ENCODE measurements around the gene ARF6. TPM values are rescaled to one million over a fixed set of nuclear protein-coding genes. Genes with fewer than 3 reads are reported as not detected.

ARF6 gene
- total and polyA plus RNA-seq, 7 experiments from 2014 or later = 61.9 to 173 (median 90.6) TPM

GRCh38 chr14:49926803-49927202, 33.9 kb downstream of the ARF6 start:
- H3K4me1 Mint-ChIP-seq = peaks cover 0 to 16% (median 8%) of the 10 kb centered on the region in 7 donors
- POLR2A ChIA-PET = interaction anchor here (0.7 to 1.6 kb wide), 3 partner anchors 10 to 131 kb away, joined by 3 to 10 read pairs (median 3); no protein-coding TSS in a partner anchor
- peaks cover 0 to 7% (median 0%) of the 10 kb centered on the region in 5 donors for H3K36me3 Mint-ChIP-seq
- intact Hi-C loops (cut with micrococcal nuclease) = loop anchor here in 1 of 2 donors (2.0 kb wide), 1 partner anchor 14 kb away; no protein-coding TSS in a partner anchor
- H3K27me3 Mint-ChIP-seq = no peaks in the 10 kb centered on the region
- ATAC-seq = no peak
- Histone ChIP-seq H3K27me3 (ENCODE audit: control insufficient read depth in 2 of 2, insufficient read depth in 2 of 2, low read length in 2 of 2) (no peaks in the 10 kb centered on the region), H3K36me3 (ENCODE audit: control insufficient read depth in 2 of 3, insufficient read depth in 3 of 3, low read length in 3 of 3) (no peaks in the 10 kb centered on the region), H3K9me3 (ENCODE audit: control insufficient read depth in 2 of 3, low read length in 3 of 3) (no peaks in the 10 kb centered on the region), H3K4me1 (ENCODE audit: control insufficient read depth in 2 of 2, insufficient read depth in 2 of 2, low read length in 2 of 2) (no peaks in the 10 kb centered on the region), H3K4me3 (ENCODE audit: low read length) (no peak overlapping the region), H3K27ac (ENCODE audit: low read depth, low read length) (no peak overlapping the region)
- H3K9me3 Mint-ChIP-seq = no peaks in the 10 kb centered on the region
- no peak overlapping the region for H3K4me3 Mint-ChIP-seq
- CTCF ChIA-PET = no interaction called here
- no peak for DNase-seq
- no peak overlapping the region for H3K27ac Mint-ChIP-seq

- Mint-ChIP-seq H3K9me3 (no peaks in the 10 kb centered on the region), H3K27ac (no peak overlapping the region), H3K36me3 (peaks cover 0 to 8% (median 0%) of the 10 kb centered on the region in 5 donors), H3K4me3 (no peak overlapping the region), H3K27me3 (no peaks in the 10 kb centered on the region), H3K4me1 (peaks cover 0 to 16% (median 8%) of the 10 kb centered on the region in 7 donors)
- Histone ChIP-seq H3K9me3 (ENCODE audit: control insufficient read depth in 2 of 3, low read length in 3 of 3) (no peaks in the 10 kb centered on the region), H3K4me3 (ENCODE audit: low read length) (no peak overlapping the region), H3K4me1 (ENCODE audit: control insufficient read depth in 2 of 2, insufficient read depth in 2 of 2, low read length in 2 of 2) (no peaks in the 10 kb centered on the region), H3K36me3 (ENCODE audit: control insufficient read depth in 2 of 3, insufficient read depth in 3 of 3, low read length in 3 of 3) (no peaks in the 10 kb centered on the region), H3K27me3 (ENCODE audit: control insufficient read depth in 2 of 2, insufficient read depth in 2 of 2, low read length in 2 of 2) (no peaks in the 10 kb centered on the region), H3K27ac (ENCODE audit: low read depth, low read length) (no peak overlapping the region)
- intact Hi-C loops (cut with micrococcal nuclease) = no loop called here
- no peak for ATAC-seq
- ChIA-PET CTCF (interaction anchor here (1.0 kb wide), 1 partner anchor 34 kb away, joined by 3 read pairs; no protein-coding TSS in a partner anchor), POLR2A (interaction anchor here (0.5 to 1.8 kb wide), 5 partner anchors 12 to 43 kb away, joined by 3 to 10 read pairs (median 4); partner anchors contain the start of gene ARF6)
- no peak for DNase-seq
These were observed 35.1 kb downstream of the ARF6 start for GRCh38 chr14:49928015-49928414.

GRCh38 chr14:49930720-49931119, 37.8 kb downstream of the ARF6 start:
- intact Hi-C loops (cut with micrococcal nuclease) = no loop called here
- Mint-ChIP-seq H3K4me3 (no peak overlapping the region), H3K36me3 (peaks cover 0 to 4% (median 0%) of the 10 kb centered on the region in 5 donors), H3K27ac (peak overlapping the region in 4 of 9 donors; percentile 10 to 44 (median 32)), H3K4me1 (peaks cover 0 to 11% (median 4%) of the 10 kb centered on the region in 7 donors), H3K27me3 (no peaks in the 10 kb centered on the region), H3K9me3 (no peaks in the 10 kb centered on the region)
- no peaks in the 10 kb centered on the region for H3K36me3 ChIP-seq (ENCODE audit: control insufficient read depth in 2 of 3, insufficient read depth in 3 of 3, low read length in 3 of 3)
- ChIA-PET POLR2A (interaction anchor here (1.1 kb wide), 1 partner anchor 9 kb away, joined by 3 read pairs; no protein-coding TSS in a partner anchor), CTCF (no interaction called here)
- DNase-seq = no peak
- H3K4me3 ChIP-seq (ENCODE audit: low read length) = no peak overlapping the region
- H3K9me3 ChIP-seq (ENCODE audit: control insufficient read depth in 2 of 3, low read length in 3 of 3) = no peaks in the 10 kb centered on the region
- H3K4me1 ChIP-seq (ENCODE audit: control insufficient read depth in 2 of 2, insufficient read depth in 2 of 2, low read length in 2 of 2) = no peaks in the 10 kb centered on the region
- no peaks in the 10 kb centered on the region for H3K27me3 ChIP-seq (ENCODE audit: control insufficient read depth in 2 of 2, insufficient read depth in 2 of 2, low read length in 2 of 2)
- ATAC-seq = no peak
- H3K27ac ChIP-seq (ENCODE audit: low read depth, low read length) = no peak overlapping the region

GRCh38 chr14:49931523-49931922, 38.6 kb downstream of the ARF6 start:
- ATAC-seq (no peak), DNase-seq (no peak)
- intact Hi-C loops (cut with micrococcal nuclease) = no loop called here
- Mint-ChIP-seq H3K9me3 (peaks cover 0 to 3% (median 0%) of the 10 kb centered on the region in 11 donors), H3K36me3 (peaks cover 0 to 7% (median 2%) of the 10 kb centered on the region in 5 donors), H3K27me3 (no peaks in the 10 kb centered on the region), H3K4me1 (peaks cover 0 to 17% (median 4%) of the 10 kb centered on the region in 7 donors), H3K27ac (no peak overlapping the region), H3K4me3 (no peak overlapping the region)
- CTCF ChIA-PET = no interaction called here
- no peaks in the 10 kb centered on the region for H3K27me3 ChIP-seq (ENCODE audit: control insufficient read depth in 2 of 2, insufficient read depth in 2 of 2, low read length in 2 of 2)
- H3K36me3 ChIP-seq (ENCODE audit: control insufficient read depth in 2 of 3, insufficient read depth in 3 of 3, low read length in 3 of 3) = no peaks in the 10 kb centered on the region
- H3K4me1 ChIP-seq (ENCODE audit: control insufficient read depth in 2 of 2, insufficient read depth in 2 of 2, low read length in 2 of 2) = no peaks in the 10 kb centered on the region
- no peak overlapping the region for H3K27ac ChIP-seq (ENCODE audit: low read depth, low read length)
- POLR2A ChIA-PET = interaction anchor here (0.7 kb wide), 2 partner anchors 85 to 165 kb away, joined by 3 to 4 read pairs; no protein-coding TSS in a partner anchor
- H3K4me3 ChIP-seq (ENCODE audit: low read length) = no peak overlapping the region
- no peaks in the 10 kb centered on the region for H3K9me3 ChIP-seq (ENCODE audit: control insufficient read depth in 2 of 3, low read length in 3 of 3)

GRCh38 chr14:49933128-49933527, 40.2 kb downstream of the ARF6 start:
- Mint-ChIP-seq H3K4me1 (peaks cover 0 to 20% (median 4%) of the 10 kb centered on the region in 7 donors), H3K9me3 (peaks cover 0 to 8% (median 0%) of the 10 kb centered on the region in 11 donors), H3K27me3 (no peaks in the 10 kb centered on the region), H3K27ac (no peak overlapping the region), H3K4me3 (no peak overlapping the region), H3K36me3 (peaks cover 0 to 15% (median 7%) of the 10 kb centered on the region in 5 donors)
- POLR2A ChIA-PET = interaction anchor here (0.5 to 1.1 kb wide), 3 partner anchors 13 to 97 kb away, joined by 3 to 5 read pairs (median 3); no protein-coding TSS in a partner anchor
- CTCF ChIA-PET = no interaction called here
- ATAC-seq (no peak), DNase-seq (no peak)
- Histone ChIP-seq H3K27ac (ENCODE audit: low read depth, low read length) (no peak overlapping the region), H3K4me1 (ENCODE audit: control insufficient read depth in 2 of 2, insufficient read depth in 2 of 2, low read length in 2 of 2) (no peaks in the 10 kb centered on the region), H3K36me3 (ENCODE audit: control insufficient read depth in 2 of 3, insufficient read depth in 3 of 3, low read length in 3 of 3) (no peaks in the 10 kb centered on the region), H3K4me3 (ENCODE audit: low read length) (no peak overlapping the region), H3K9me3 (ENCODE audit: control insufficient read depth in 2 of 3, low read length in 3 of 3) (no peaks in the 10 kb centered on the region), H3K27me3 (ENCODE audit: control insufficient read depth in 2 of 2, insufficient read depth in 2 of 2, low read length in 2 of 2) (no peaks in the 10 kb centered on the region)
- intact Hi-C loops (cut with micrococcal nuclease) = no loop called here

GRCh38 chr14:49933704-49934103, 40.8 kb downstream of the ARF6 start:
- H3K27me3 Mint-ChIP-seq = no peaks in the 10 kb centered on the region
- Histone ChIP-seq H3K27me3 (ENCODE audit: control insufficient read depth in 2 of 2, insufficient read depth in 2 of 2, low read length in 2 of 2) (no peaks in the 10 kb centered on the region), H3K4me1 (ENCODE audit: control insufficient read depth in 2 of 2, insufficient read depth in 2 of 2, low read length in 2 of 2) (no peaks in the 10 kb centered on the region), H3K27ac (ENCODE audit: low read depth, low read length) (no peak overlapping the region), H3K4me3 (ENCODE audit: low read length) (no peak overlapping the region), H3K36me3 (ENCODE audit: control insufficient read depth in 2 of 3, insufficient read depth in 3 of 3, low read length in 3 of 3) (no peaks in the 10 kb centered on the region), H3K9me3 (ENCODE audit: control insufficient read depth in 2 of 3, low read length in 3 of 3) (no peaks in the 10 kb centered on the region)
- POLR2A ChIA-PET = interaction anchor here (0.5 to 1.1 kb wide), 5 partner anchors 12 to 154 kb away, joined by 3 to 5 read pairs (median 3); no protein-coding TSS in a partner anchor
- intact Hi-C loops (cut with micrococcal nuclease) = no loop called here
- H3K9me3 Mint-ChIP-seq = peaks cover 0 to 11% (median 0%) of the 10 kb centered on the region in 11 donors
- peaks cover 0 to 20% (median 7%) of the 10 kb centered on the region in 5 donors for H3K36me3 Mint-ChIP-seq
- no peak overlapping the region for H3K4me3 Mint-ChIP-seq
- DNase-seq = no peak
- no peak overlapping the region for H3K27ac Mint-ChIP-seq
- H3K4me1 Mint-ChIP-seq = peaks cover 0 to 24% (median 7%) of the 10 kb centered on the region in 7 donors
- ATAC-seq = no peak
- CTCF ChIA-PET = no interaction called here

GRCh38 chr14:49934646-49935045, 41.8 kb downstream of the ARF6 start:
- peaks cover 4 to 27% (median 11%) of the 10 kb centered on the region in 5 donors for H3K36me3 Mint-ChIP-seq
- peaks cover 0 to 4% of the 10 kb centered on the region in 2 donors for H3K4me1 ChIP-seq (ENCODE audit: control insufficient read depth in 2 of 2, insufficient read depth in 2 of 2, low read length in 2 of 2)
- H3K4me1 Mint-ChIP-seq = peaks cover 5 to 29% (median 13%) of the 10 kb centered on the region in 7 donors
- intact Hi-C loops (cut with micrococcal nuclease) = no loop called here
- no peaks in the 10 kb centered on the region for H3K9me3 ChIP-seq (ENCODE audit: control insufficient read depth in 2 of 3, low read length in 3 of 3)
- ChIA-PET POLR2A (no interaction called here), CTCF (no interaction called here)
- no peak overlapping the region for H3K27ac Mint-ChIP-seq
- H3K4me3 Mint-ChIP-seq = no peak overlapping the region
- no peak overlapping the region for H3K27ac ChIP-seq (ENCODE audit: low read depth, low read length)
- H3K27me3 ChIP-seq (ENCODE audit: control insufficient read depth in 2 of 2, insufficient read depth in 2 of 2, low read length in 2 of 2) = no peaks in the 10 kb centered on the region
- DNase-seq (no peak), ATAC-seq (no peak)
- H3K36me3 ChIP-seq (ENCODE audit: control insufficient read depth in 2 of 3, insufficient read depth in 3 of 3, low read length in 3 of 3) = no peaks in the 10 kb centered on the region
- peaks cover 0 to 14% (median 5%) of the 10 kb centered on the region in 11 donors for H3K9me3 Mint-ChIP-seq
- H3K27me3 Mint-ChIP-seq = no peaks in the 10 kb centered on the region
- H3K4me3 ChIP-seq (ENCODE audit: low read length) = no peak overlapping the region

All from naive thymus-derived CD4-positive, alpha-beta T cell (primary cell).